HepG2 (cell line): ENCODE results near the gene CIART. TPM values are rescaled to one million over a fixed set of nuclear protein-coding genes. Genes with fewer than 3 reads are reported as not detected.

Experiments used
- BCLAF1 ChIP-seq: fragments of 450-650 bp; IDR thresholded peaks from 2 replicates; pipeline ENCODE4 v1.6.1; 2017; ENCODE audit warnings: mild to moderate bottlenecking
- CSRNP2 ChIP-seq: sonication (generic); formaldehyde crosslinking; conservative IDR thresholded peaks from 2 replicates; pipeline ENCODE4 v1.8.0; 2022; ENCODE audit warnings: low read depth, missing genetic modification reagents
- HOXA9 ChIP-seq: sonication (generic); formaldehyde crosslinking; IDR thresholded peaks from 2 replicates; pipeline ENCODE4 v1.8.1; 2022; ENCODE audit warnings: missing genetic modification reagents, mild to moderate bottlenecking, moderate library complexity, borderline replicate concordance
- NFAT5 ChIP-seq: sonication (generic); formaldehyde crosslinking; IDR thresholded peaks from 2 replicates; pipeline ENCODE4 v1.4.0; 2020; ENCODE audit warnings: missing genetic modification reagents
- RCOR2 ChIP-seq: IDR thresholded peaks from 2 replicates; pipeline ENCODE4 v1.6.1; 2016; ENCODE audit warnings: missing biosample characterization, missing genetic modification reagents
- ZNF407 ChIP-seq: sonication (generic); formaldehyde crosslinking; IDR thresholded peaks from one replicate; pipeline ENCODE4 v1.5.1; 2020; ENCODE audit warnings: mild to moderate bottlenecking, missing genetic modification reagents; ENCODE audit errors: not compliant biosample characterization
- ZNF614 ChIP-seq: IDR thresholded peaks from 2 replicates; pipeline ENCODE4 v1.6.1; 2018; ENCODE audit warnings: missing biosample characterization, missing genetic modification reagents, inconsistent platforms, borderline replicate concordance
- ZNF670 ChIP-seq: sonication (generic); formaldehyde crosslinking; IDR thresholded peaks from 2 replicates; pipeline ENCODE4 v1.8.0; 2022; ENCODE audit warnings: mild to moderate bottlenecking, missing genetic modification reagents, borderline replicate concordance
- polyA plus RNA-seq, 8 experiments: library from polyadenylated mRNA; depleted of rRNA in 3 of 8; stranded (reverse) in 7 of 8; unstranded in 1 of 8; fragments of >200 nt; fragmentation: Illumina TruSeq in 4 of 8; extraction: Trizol in 4 of 8; gene quantifications; 2 replicates each; pipeline versions ENCODE4 v1.2.1 to v1.2.3, GENCODE V29; 2011 to 2016; ENCODE audit warnings: low read depth in 4 of 8, missing spikeins in 1 of 8, mixed read lengths in 1 of 8; ENCODE audit not compliant: insufficient read depth in 1 of 8
- total RNA-seq, 5 experiments: library from RNA; depleted of rRNA; stranded (reverse); fragments of >200 nt; fragmentation: Illumina TruSeq; extraction: Trizol; gene quantifications; 2 replicates each; pipeline ENCODE4 v1.2.3, GENCODE V29; 2016; ENCODE audit warnings: low read depth in 1 of 5

CIART gene
- total and polyA plus RNA-seq, 2 of the 13 experiments (the other 11 are each of a cell fraction or from before 2014, with no cell fraction given): 0.58 TPM; not detected in 1

- TF ChIP-seq NFAT5 (CRISPR knock-in tag) (no peak), RCOR2 (CRISPR knock-in tag) (no peak), CSRNP2 (CRISPR knock-in tag) (no peak), BCLAF1 (no peak), ZNF614 (no peak), HOXA9 (no peak), ZNF670 (CRISPR knock-in tag) (no peak), ZNF407 (CRISPR knock-in tag) (no peak)
Measured at GRCh38 chr1:150259758-150260669, 22.3 kb upstream of the CIART start (continued).
